Pancreas (tissue), 10 donors: ENCODE data around the gene ABO. TPM values are rescaled to one million over a fixed set of nuclear protein-coding genes. Genes with fewer than 3 reads are reported as not detected.

Experiments used
- ATAC-seq, 4 donors: fragments of 200-7000 bp; cut with Tn5 transposase; one replicate each; pipeline versions ENCODE4 v1.8.0 to v1.9.1; 2020; ENCODE audit warnings: mild to moderate bottlenecking in 4 of 4, moderate library complexity in 4 of 4
- DNase-seq, 6 donors: peaks; one replicate each; pipeline ENCODE4 v3.0.0-alpha.2; 2020
- FAIRE-seq: peaks from 2 replicates; lab custom pipeline; 2012; peaks lifted over from hg19 to GRCh38; lab: Jason Lieb, UNC
- H3K27ac ChIP-seq, 4 donors: fragments of 200-600 bp; sonication (generic); 1 replicate in 3 of 4; 2 replicates in 1 of 4; pipeline versions ENCODE4 v1.5.0 to v1.8.0; 2020
- H3K27me3 ChIP-seq, 4 donors: fragments of 200-600 bp; one replicate each; pipeline ENCODE4 v1.8.0; 2021
- H3K36me3 ChIP-seq, 3 donors: fragments of 200-600 bp; sonication (generic) in 1 of 3; one replicate each; pipeline versions ENCODE4 v1.5.0 to v1.8.0; 2020 to 2021
- H3K4me1 ChIP-seq, 3 donors: fragments of 200-600 bp; one replicate each; pipeline ENCODE4 v1.8.0; 2021
- H3K4me3 ChIP-seq, 4 donors: fragments of 200-600 bp; sonication (generic) in 2 of 4; one replicate each; pipeline versions ENCODE4 v1.5.0 to v1.8.0; 2020 to 2021
- H3K9me3 ChIP-seq, 4 donors: fragments of 200-600 bp; one replicate each; pipeline ENCODE4 v1.8.0; 2021
- CTCF ChIP-seq, 4 donors: fragments of 200-600 bp; sonication (generic) in 3 of 4; IDR thresholded peaks; one replicate each; pipeline versions ENCODE4 v1.5.0 to v1.8.0; 2021; ENCODE audit warnings: antibody characterized with exemption in 4 of 4
- WGBS, 2 donors: extraction: QIAGEN DNeasy Blood & Tissue Kit; methylation state at CpG; one replicate each; pipeline ENCODE4 v1.1.7; 2013; 5-methylcytosine and 5-hydroxymethylcytosine counted together
- intact Hi-C, 3 donors: fragments of 100-400 bp; cut with DNase I; formaldehyde crosslinking; loops; one replicate each; pipeline versions ENCODE4 v1.11.1 to v1.14.2; 2022
- polyA plus RNA-seq, 2 donors: library from polyadenylated mRNA; stranded (reverse); fragments of 200-250 nt; gene quantifications; one replicate each; pipeline ENCODE4 v1.2.3, GENCODE V29; 2013
- total RNA-seq, 6 donors: library from RNA; stranded (reverse); fragmentation: NEBNext Ultra II Directional in 4 of 6; extraction: Animal tissue kit (Norgen Biotek cat#: 25700) in 4 of 6; gene quantifications; one replicate each; pipeline versions ENCODE4 v1.2.1 to v1.2.4, GENCODE V29; 2021 to 2023
- donor health status: healthy with polysubstance abuse.
- donor health status: DM: no; HTN: no; CAD: no; lungs with moderate emphysema.
- donor health status: DM: no; HTN: no; CAD: no.
- donor health status: control.
- donor health status: control.
- donor health status: Bipolar disorder and iron deficiency.
- donor health status: DM: yes; HTN: yes; CAD: no.
- donor health status: DM: no; HTN: no; CAD: no.
- donor health status: DM: no; HTN: no; CAD: no.
- donor health status: DM: yes; HTN: yes; CAD: no.

ABO gene
- total and polyA plus RNA-seq, 8 donors: 2.1 to 10.2 (median 5.4) TPM

DNA sequence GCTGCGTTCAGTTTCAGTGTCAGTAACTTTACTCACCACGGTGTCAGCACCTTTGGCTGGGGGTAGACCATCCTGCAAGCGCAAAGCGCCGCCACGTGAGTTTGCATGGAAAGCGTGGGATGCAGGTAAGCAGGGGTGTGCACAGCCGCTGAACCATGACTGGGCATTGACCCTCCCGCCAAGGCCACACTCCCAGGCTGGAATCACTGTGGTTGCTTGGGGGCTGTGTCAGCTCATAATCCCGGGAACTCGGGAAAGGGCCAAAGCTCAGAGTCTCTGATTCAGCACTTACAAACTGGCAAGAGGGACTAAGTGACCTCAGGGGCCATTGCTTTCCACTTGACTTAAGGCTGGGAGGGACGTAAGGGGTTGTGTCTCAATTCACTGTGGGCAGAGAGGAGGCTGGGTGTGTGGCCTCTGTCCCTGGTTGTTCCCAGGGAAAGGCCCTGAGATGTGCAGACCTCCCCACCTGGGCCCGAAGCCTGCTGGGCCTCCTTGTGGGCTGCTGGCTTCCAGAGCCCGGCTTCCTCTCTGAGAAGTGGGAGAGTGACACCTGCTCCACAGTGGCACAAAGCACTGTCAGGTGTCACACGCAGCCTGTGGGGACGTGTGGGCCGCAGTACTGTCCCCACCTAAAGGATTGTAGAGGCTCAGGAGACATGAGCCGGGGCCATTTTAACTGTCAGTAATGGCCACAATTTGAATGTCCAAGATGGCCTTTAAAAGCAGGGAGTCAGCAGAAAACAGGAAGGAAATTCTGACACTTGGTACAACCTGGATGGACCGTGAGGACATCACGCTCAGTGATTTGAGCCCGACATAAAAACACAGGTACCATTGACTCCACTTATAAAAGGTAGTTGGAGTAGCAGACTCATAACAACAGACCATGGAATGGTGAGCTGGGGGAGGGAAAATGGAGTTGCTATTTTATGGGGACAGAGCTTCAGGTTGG is 16.7 kb downstream of the ABO start:
- Histone ChIP-seq H3K27ac (no peak overlapping the region), H3K36me3 (no peaks in the 10 kb centered on the region), H3K4me1 (no peaks in the 10 kb centered on the region), H3K27me3 (no peaks in the 10 kb centered on the region), H3K9me3 (no peaks in the 10 kb centered on the region), H3K4me3 (no peak overlapping the region)
- TF ChIP-seq CTCF (IDR thresholded peaks at IDR 0.05): no peak
- FAIRE-seq (no peak), DNase-seq (peak in 1 of 6 donors; percentile 52), ATAC-seq (no peak)
- intact Hi-C loops: no loop called here
- 78 to 84% methylated on average over 21 of the region's 21 CpGs for WGBS, 2 donors

- ATAC-seq (peak in 2 of 4 donors; percentile 5 to 29), DNase-seq (peak in 1 of 6 donors; percentile 62), FAIRE-seq (no peak)
- no peak for TF ChIP-seq CTCF (IDR thresholded peaks at IDR 0.05)
- Histone ChIP-seq H3K27me3 (no peaks in the 10 kb centered on the region), H3K36me3 (no peaks in the 10 kb centered on the region), H3K4me3 (no peak overlapping the region), H3K9me3 (no peaks in the 10 kb centered on the region), H3K27ac (no peak overlapping the region), H3K4me1 (no peaks in the 10 kb centered on the region)
- intact Hi-C loops: no loop called here
- WGBS, 2 donors: 67 to 75% methylated on average over 13 of the region's 13 CpGs
Observed at GRCh38 chr9:133257465-133257956, 17.5 kb downstream of the ABO start.

DNA sequence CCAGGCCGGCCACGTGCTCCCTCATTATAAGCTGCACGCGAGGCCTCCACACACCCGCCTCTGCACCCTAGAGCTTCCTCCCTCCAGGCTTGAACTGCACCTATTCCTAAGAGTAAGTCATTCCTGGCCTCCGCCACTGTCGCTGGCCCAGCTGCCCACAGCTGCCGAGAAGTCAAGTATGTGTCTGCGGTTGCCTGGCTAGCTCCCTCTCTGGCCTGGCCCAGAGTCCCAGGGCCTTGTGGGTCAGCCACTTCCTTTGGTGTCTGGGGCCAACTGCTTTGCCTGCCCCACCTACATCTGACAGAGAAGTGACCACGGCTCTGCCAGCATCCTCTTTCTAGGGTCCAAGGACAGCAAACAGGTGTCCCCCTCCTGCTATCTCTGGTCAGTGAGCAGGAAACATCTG is 18.3 kb downstream of the ABO start:
- no peak for TF ChIP-seq CTCF (IDR thresholded peaks at IDR 0.05)
- no peaks in the 10 kb centered on the region for H3K36me3 ChIP-seq
- H3K27ac ChIP-seq: no peak overlapping the region
- no peak overlapping the region for H3K4me3 ChIP-seq
- no peak for ATAC-seq
- H3K9me3 ChIP-seq: no peaks in the 10 kb centered on the region
- FAIRE-seq: no peak
- no peaks in the 10 kb centered on the region for H3K4me1 ChIP-seq
- DNase-seq: peak in 1 of 6 donors; percentile 58
- WGBS, 2 donors: 78 to 79% methylated on average over 10 of the region's 10 CpGs
- H3K27me3 ChIP-seq: no peaks in the 10 kb centered on the region
- intact Hi-C loops: no loop called here

DNA sequence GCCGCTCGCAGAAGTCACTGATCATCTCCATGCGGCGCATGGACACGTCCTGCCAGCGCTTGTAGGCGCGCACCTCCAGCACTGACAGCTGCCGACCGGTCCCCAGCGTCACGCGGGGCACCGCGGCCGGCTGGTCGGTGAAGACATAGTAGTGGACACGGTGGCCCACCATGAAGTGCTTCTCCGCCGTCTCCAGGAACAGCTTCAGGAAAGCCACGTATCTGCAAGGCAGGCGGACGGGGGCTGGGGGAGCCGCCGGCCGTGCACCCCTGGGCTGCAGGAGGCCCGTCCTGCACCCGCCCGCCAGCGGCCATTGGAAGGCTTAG is 18.9 kb downstream of the ABO start:
- intact Hi-C loops: no loop called here
- DNase-seq (no peak), FAIRE-seq (no peak), ATAC-seq (no peak)
- no peak overlapping the region for H3K4me3 ChIP-seq
- H3K36me3 ChIP-seq: no peaks in the 10 kb centered on the region
- H3K27ac ChIP-seq: no peak overlapping the region
- WGBS, 2 donors: 94 to 96% methylated on average over 30 of the region's 30 CpGs
- TF ChIP-seq CTCF (IDR thresholded peaks at IDR 0.05): no peak
- H3K9me3 ChIP-seq: no peaks in the 10 kb centered on the region
- no peaks in the 10 kb centered on the region for H3K27me3 ChIP-seq
- H3K4me1 ChIP-seq: no peaks in the 10 kb centered on the region
